ENCODE data around the gene UBE2U.

DNA sequence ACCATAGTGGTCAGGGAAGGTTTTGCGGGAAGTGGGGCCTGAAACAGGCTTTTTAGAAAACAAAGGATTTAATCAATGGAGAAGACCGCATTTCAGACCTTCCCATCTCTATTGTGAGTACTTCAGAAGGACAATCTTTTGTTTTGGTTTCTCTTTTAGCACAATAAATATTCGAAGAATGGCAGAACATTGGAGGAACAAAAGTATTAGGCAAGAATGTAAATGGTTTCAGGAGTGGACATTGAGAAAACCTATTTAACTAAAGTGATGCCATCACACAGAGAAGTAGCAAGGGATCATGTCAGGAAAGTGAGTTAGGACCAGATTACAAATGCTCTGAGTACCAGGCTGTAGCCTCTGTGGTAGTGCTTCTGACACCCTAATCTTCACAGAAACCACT is 26.8 kb upstream of the UBE2U start:
- no peak for TF ChIP-seq CTCF (IDR thresholded peaks at IDR 0.05)
- no peak for TF ChIP-seq EP300 (IDR thresholded peaks at IDR 0.05)

Data from ovary (tissue), 3 donors.